T-cell (primary cell): ENCODE results near the gene EXOC6B. TPM values are rescaled to one million over a fixed set of nuclear protein-coding genes. Genes with fewer than 3 reads are reported as not detected.
"Not testable (repeated sequence)": the region's sequence is repeated elsewhere in the genome, so short reads cannot be mapped to it uniquely, and the experiment has no call there.

ENCODE experiments used
- ATAC-seq, 4 experiments: fragments of 200-7000 bp in 3 of 4; fragments of 150-1000 bp in 1 of 4; cut with Tn5 transposase; replicated peaks in 1 of 4; 1 replicate in 3 of 4; 2 replicates in 1 of 4; pipeline ENCODE4 v1.10.0; 2021; ENCODE audit warnings: moderate library complexity in 3 of 4, mild to moderate bottlenecking in 2 of 4, moderate number of reproducible peaks in 1 of 4
- CTCF ChIA-PET, 2 donors: fragments of 300-600 bp; sonication (Branson Sonifier 250); formaldehyde crosslinking; loops; one replicate each; lab custom pipeline; 2022; ENCODE audit warnings: antibody characterized with exemption in 2 of 2; lab: Charles Lee
- POLR2A ChIA-PET, 2 donors: fragments of 300-600 bp; sonication (Branson Sonifier 250); formaldehyde crosslinking; loops; one replicate each; lab custom pipeline; 2022; ENCODE audit warnings: antibody characterized with exemption in 2 of 2; lab: Charles Lee
- DNase-seq, 35 experiments: peaks; one replicate each; pipeline versions ENCODE4 v3.0.0 to v3.0.0-alpha.2; 2013 to 2023
- H3K27ac ChIP-seq: one replicate; pipeline ENCODE4 v1.5.1; 2013; ENCODE audit warnings: low read length
- H3K27me3 ChIP-seq, 2 experiments: replicated peaks in 1 of 2; 1 replicate in 1 of 2; 2 replicates in 1 of 2; pipeline versions ENCODE4 v1.6.1 to v1.7.0; 2013; ENCODE audit warnings: low read length in 1 of 2, mixed read lengths in 1 of 2; ENCODE audit not compliant: control insufficient read depth in 2 of 2, insufficient read depth in 2 of 2; ENCODE audit errors: extremely low read depth in 1 of 2
- H3K36me3 ChIP-seq, 2 donors: 1 replicate in 1 of 2; 2 replicates in 1 of 2; pipeline versions ENCODE4 v1.6.1 to v1.7.0; 2013; ENCODE audit warnings: low read length in 1 of 2; ENCODE audit not compliant: control insufficient read depth in 2 of 2, insufficient read depth in 1 of 2; ENCODE audit errors: extremely low read depth in 1 of 2
- H3K4me1 ChIP-seq, 2 experiments: 1 replicate in 1 of 2; 2 replicates in 1 of 2; pipeline versions ENCODE4 v1.6.1 to v1.7.0; 2013; ENCODE audit warnings: low read length in 2 of 2, mixed read lengths in 1 of 2; ENCODE audit not compliant: insufficient read depth in 2 of 2, control insufficient read depth in 1 of 2; ENCODE audit errors: extremely low read depth in 1 of 2
- H3K4me3 ChIP-seq, 2 donors: 1 replicate in 1 of 2; 2 replicates in 1 of 2; pipeline versions ENCODE4 v1.5.1 to v1.7.0; 2013; ENCODE audit warnings: mild to moderate bottlenecking in 2 of 2, low read length in 1 of 2, moderate library complexity in 1 of 2; ENCODE audit not compliant: control insufficient read depth in 1 of 2; ENCODE audit errors: extremely low read depth in 1 of 2
- H3K9me3 ChIP-seq: 2 replicates; pipeline ENCODE4 v1.7.0; 2013
- H3K27ac Mint-ChIP-seq, 2 donors: one replicate each; pipeline ENCODE4 v1.8.0; 2020 to 2021; ENCODE audit warnings: mild to moderate bottlenecking in 2 of 2, mixed read lengths in 2 of 2
- H3K27me3 Mint-ChIP-seq, 2 donors: one replicate each; pipeline ENCODE4 v1.8.0; 2021 to 2022; ENCODE audit warnings: mixed read lengths in 2 of 2
- H3K36me3 Mint-ChIP-seq: one replicate; pipeline ENCODE4 v1.8.0; 2021; ENCODE audit warnings: mixed read lengths
- H3K4me1 Mint-ChIP-seq, 3 donors: one replicate each; pipeline ENCODE4 v1.8.0; 2020 to 2022; ENCODE audit warnings: mixed read lengths in 3 of 3, mild to moderate bottlenecking in 1 of 3
- H3K4me3 Mint-ChIP-seq, 3 donors: one replicate each; pipeline ENCODE4 v1.8.0; 2020 to 2022; ENCODE audit warnings: mild to moderate bottlenecking in 3 of 3, mixed read lengths in 3 of 3, moderate library complexity in 3 of 3
- H3K9me3 Mint-ChIP-seq, 3 donors: one replicate each; pipeline ENCODE4 v1.8.0; 2020 to 2022; ENCODE audit warnings: mixed read lengths in 3 of 3
- WGBS: methylation state at CpG from one replicate; pipeline ENCODE4 v1.1.5; 2013; ENCODE audit warnings: missing lambda C conversion rate; ENCODE audit not compliant: insufficient coverage; 5-methylcytosine and 5-hydroxymethylcytosine counted together
- total RNA-seq, 35 experiments: library from RNA in 6 of 35; stranded (reverse) in 6 of 35; fragments of 120-200 nt in 1 of 35; gene quantifications; one replicate each; pipeline versions ENCODE4 v1.2.1 to v1.2.4 and lab custom pipeline; 2013 to 2026

EXOC6B gene
- total RNA-seq, 5 donors from 2014 or later (not counting 1 experiment from before 2014, with no cell fraction given), result 13.3 to 18.9 (median 16.6) TPM

DNA sequence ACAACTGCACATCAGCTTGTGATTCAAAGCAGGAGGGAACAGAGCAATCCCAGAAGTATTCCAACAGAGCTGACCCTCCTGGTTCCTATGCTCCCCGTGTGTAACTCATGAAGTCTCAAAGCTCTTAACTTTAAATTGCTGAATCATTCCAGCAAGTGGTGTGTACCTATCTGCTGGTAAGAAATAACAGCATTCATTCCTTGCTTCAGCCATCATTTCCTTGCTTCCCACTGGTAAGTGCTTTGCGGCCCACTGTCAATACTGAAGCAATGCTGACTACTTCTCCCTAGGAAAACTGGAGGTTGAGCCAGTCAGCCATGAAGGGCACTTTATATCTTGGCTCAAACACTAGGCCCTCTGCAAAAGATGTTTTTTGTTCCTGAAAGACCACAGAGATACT, 222.4 kb downstream of the EXOC6B start:
- Histone ChIP-seq H3K36me3 (no peaks in the 10 kb centered on the region), H3K4me1 (no peaks in the 10 kb centered on the region), H3K4me3 (no peak overlapping the region), H3K27me3 (no peaks in the 10 kb centered on the region), H3K9me3 (no peaks in the 10 kb centered on the region), H3K27ac (no peak overlapping the region)
- 83% methylated on average over 2 of the region's 2 CpGs for WGBS
- POLR2A ChIA-PET, result no interaction called here
- Mint-ChIP-seq H3K36me3 (peaks cover 6% of the 10 kb centered on the region), H3K27me3 (no peaks in the 10 kb centered on the region), H3K4me3 (no peak overlapping the region), H3K4me1 (peaks cover 0 to 6% (median 3%) of the 10 kb centered on the region in 3 donors), H3K9me3 (peaks cover 0 to 7% (median 3%) of the 10 kb centered on the region in 3 donors), H3K27ac (no peak overlapping the region)
- CTCF ChIA-PET, result no interaction called here
- ATAC-seq (no peak), DNase-seq (no peak)

- no peak for ATAC-seq
- H3K9me3 ChIP-seq, result no peaks in the 10 kb centered on the region
- no CpG with 5 or more reads among the region's 3 CpGs for WGBS
- no peaks in the 10 kb centered on the region for H3K36me3 ChIP-seq
- H3K9me3 Mint-ChIP-seq, result peaks cover 0 to 3% (median 3%) of the 10 kb centered on the region in 3 donors
- no peaks in the 10 kb centered on the region for H3K27me3 Mint-ChIP-seq
- no peak for DNase-seq
- no peak overlapping the region for H3K27ac ChIP-seq
- CTCF ChIA-PET, result no interaction called here
- H3K27ac Mint-ChIP-seq, result no peak overlapping the region
- POLR2A ChIA-PET, result no interaction called here
- H3K4me3 Mint-ChIP-seq, result no peak overlapping the region
- no peaks in the 10 kb centered on the region for H3K36me3 Mint-ChIP-seq
- no peaks in the 10 kb centered on the region for H3K4me1 ChIP-seq
- no peaks in the 10 kb centered on the region for H3K27me3 ChIP-seq
- no peak overlapping the region for H3K4me3 ChIP-seq
- peaks cover 0 to 6% (median 3%) of the 10 kb centered on the region in 3 donors for H3K4me1 Mint-ChIP-seq
Observed at GRCh38 chr2:72602711-72603110, 223.1 kb downstream of the EXOC6B start.

- H3K4me1 ChIP-seq, result no peaks in the 10 kb centered on the region
- no peaks in the 10 kb centered on the region for H3K27me3 ChIP-seq
- peaks cover 0 to 3% (median under 1%) of the 10 kb centered on the region in 3 donors for H3K9me3 Mint-ChIP-seq
- H3K36me3 Mint-ChIP-seq, result no peaks in the 10 kb centered on the region
- no peak overlapping the region for H3K4me3 ChIP-seq
- ATAC-seq (no peak), DNase-seq (no peak)
- ChIA-PET CTCF (no interaction called here), POLR2A (no interaction called here)
- no peaks in the 10 kb centered on the region for H3K36me3 ChIP-seq
- H3K4me1 Mint-ChIP-seq, result peaks cover 0 to 6% (median 3%) of the 10 kb centered on the region in 3 donors
- no peak overlapping the region for H3K27ac ChIP-seq
- H3K27ac Mint-ChIP-seq, result no peak overlapping the region
- H3K4me3 Mint-ChIP-seq, result no peak overlapping the region
- no CpG with 5 or more reads among the region's 1 CpG for WGBS
- H3K9me3 ChIP-seq, result no peaks in the 10 kb centered on the region
- H3K27me3 Mint-ChIP-seq, result no peaks in the 10 kb centered on the region
Observed at GRCh38 chr2:72602095-72602494, 223.7 kb downstream of the EXOC6B start.

DNA sequence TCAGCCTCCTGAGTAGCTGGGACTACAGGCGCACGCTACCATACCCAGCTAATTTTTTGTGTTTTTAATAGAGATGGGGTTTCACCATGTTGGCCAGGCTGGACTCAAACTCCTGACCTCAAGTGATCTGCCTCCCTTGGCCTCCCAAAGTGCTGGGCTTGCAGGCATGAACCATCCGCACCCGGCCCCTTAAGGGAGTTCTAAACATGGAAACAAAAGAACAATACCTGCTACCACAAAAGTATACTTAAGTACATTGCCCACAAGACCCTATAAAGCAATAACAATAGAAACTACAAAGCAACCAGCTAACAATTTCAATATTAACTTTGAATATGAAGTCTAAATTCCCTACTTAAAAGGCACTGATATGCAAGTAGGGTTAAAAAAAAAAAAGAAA, 242.0 kb downstream of the EXOC6B start:
- not testable (repeated sequence) for H3K4me1 ChIP-seq

DNA sequence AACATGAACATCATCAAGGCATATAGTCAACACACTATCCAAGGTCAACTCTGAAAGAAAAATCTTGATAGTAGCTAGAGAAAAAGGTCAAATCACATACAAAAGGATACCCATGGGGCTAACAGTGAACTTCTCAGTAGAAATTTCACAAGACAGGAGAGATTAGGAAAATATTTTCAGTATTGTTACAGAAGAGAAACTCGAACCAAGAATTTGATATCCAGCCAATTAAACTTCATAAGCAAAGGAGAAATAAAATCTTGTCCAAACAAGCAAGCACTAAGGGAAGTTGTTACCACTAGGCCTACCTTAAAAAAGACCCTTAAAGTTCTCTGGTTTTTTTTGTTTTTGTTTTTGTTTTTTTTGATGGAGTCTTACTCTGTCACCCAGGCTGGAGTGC, 242.5 kb downstream of the EXOC6B start:
- Mint-ChIP-seq H3K4me3 (no peak overlapping the region), H3K4me1 (peaks cover 0 to 9% (median 1%) of the 10 kb centered on the region in 3 donors), H3K27ac (no peak overlapping the region), H3K27me3 (no peaks in the 10 kb centered on the region), H3K9me3 (no peaks in the 10 kb centered on the region), H3K36me3 (peaks cover 6% of the 10 kb centered on the region)
- H3K4me3 ChIP-seq, result no peak overlapping the region
- ChIA-PET CTCF (interaction anchor here (0.6 to 0.9 kb wide), 2 partner anchors 30 to 660 kb away, joined by 3 read pairs; no protein-coding TSS in a partner anchor), POLR2A (no interaction called here)
- no peak overlapping the region for H3K27ac ChIP-seq
- no peaks in the 10 kb centered on the region for H3K36me3 ChIP-seq
- no peaks in the 10 kb centered on the region for H3K9me3 ChIP-seq
- DNase-seq (no peak), ATAC-seq (no peak)
- H3K27me3 ChIP-seq, result no peaks in the 10 kb centered on the region
- WGBS, result no CpG with 5 or more reads among the region's 1 CpG
- H3K4me1 ChIP-seq, result no peaks in the 10 kb centered on the region

More for the DNA sequence above, 242.0 kb downstream of the EXOC6B start:
- CTCF ChIA-PET, result interaction anchor here in 1 of 2 donors (0.6 kb wide), 1 partner anchor 30 kb away, joined by 3 read pairs; no protein-coding TSS in a partner anchor
- H3K36me3 Mint-ChIP-seq, ATAC-seq, H3K4me3 ChIP-seq, H3K9me3 Mint-ChIP-seq, H3K27me3 ChIP-seq, H3K27me3 Mint-ChIP-seq, H3K4me1 Mint-ChIP-seq, DNase-seq, H3K4me3 Mint-ChIP-seq, H3K27ac Mint-ChIP-seq, H3K36me3 ChIP-seq, POLR2A ChIA-PET, H3K27ac ChIP-seq, H3K9me3 ChIP-seq: not testable (repeated sequence)
- WGBS, result no CpG with 5 or more reads among the region's 4 CpGs

DNA sequence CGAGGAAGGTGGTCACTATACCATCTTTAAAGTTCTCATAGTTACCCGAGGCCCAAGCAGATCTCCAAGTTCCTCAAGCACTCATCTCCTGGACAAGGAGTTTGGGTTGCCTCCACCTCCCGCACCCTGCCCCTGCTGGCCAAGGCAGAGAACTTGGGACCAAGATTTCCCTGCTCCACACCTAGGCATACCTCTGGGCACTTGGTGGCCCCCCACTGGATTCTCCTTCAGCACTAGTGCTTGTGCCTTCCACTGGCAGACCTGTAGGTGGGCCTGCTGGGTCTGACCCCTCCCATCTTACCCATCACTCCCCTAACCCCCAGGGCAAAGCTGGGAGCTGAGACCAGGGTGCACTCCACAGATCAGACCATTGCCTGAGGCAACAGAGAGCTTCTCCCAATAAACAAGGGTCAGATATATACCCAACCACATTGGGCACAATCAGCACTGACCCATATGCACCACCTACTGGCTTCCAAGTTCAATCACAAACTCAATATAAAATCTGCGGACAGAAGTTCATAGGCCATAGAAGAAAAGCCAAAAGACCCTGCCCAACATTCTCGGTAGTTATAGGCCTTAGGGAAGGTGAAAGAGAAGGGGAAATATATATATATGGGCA, 244.2 kb downstream of the EXOC6B start:
- H3K36me3 ChIP-seq, result no peaks in the 10 kb centered on the region

More for the DNA sequence above, 244.2 kb downstream of the EXOC6B start:
- ATAC-seq, result no peak
- DNase-seq, result no peak
- Mint-ChIP-seq H3K27ac (no peak overlapping the region), H3K9me3 (no peaks in the 10 kb centered on the region), H3K36me3 (peaks cover 6% of the 10 kb centered on the region), H3K4me1 (peaks cover 0 to 9% (median 1%) of the 10 kb centered on the region in 3 donors), H3K4me3 (no peak overlapping the region), H3K27me3 (no peaks in the 10 kb centered on the region)
- Histone ChIP-seq H3K4me1 (no peaks in the 10 kb centered on the region), H3K4me3 (no peak overlapping the region), H3K27ac (no peak overlapping the region), H3K9me3 (no peaks in the 10 kb centered on the region), H3K27me3 (no peaks in the 10 kb centered on the region)
- ChIA-PET CTCF (no interaction called here), POLR2A (no interaction called here)
- WGBS, result 86% methylated on average over 2 of the region's 5 CpGs
